Stimulated activated CD4-positive, alpha-beta T cell treated with anti-CD3 and anti-CD28 coated beads, Interleukin-4, amount 100 ng/mL, for 1 hour (primary cell): Measurements from ENCODE around the gene GPR146.
"Not testable (repeated sequence)": the region's sequence is repeated elsewhere in the genome, so short reads cannot be mapped to it uniquely, and the experiment has no call there.

Source experiments
- DNase-seq: peaks from one replicate; pipeline ENCODE4 v3.0.0-alpha.2; 2020

GPR146 gene

GRCh38 chr7:1059200-1060091 is 15.1 kb downstream of the GPR146 start:
- no peak for DNase-seq

- no peak for DNase-seq
Measured at GRCh38 chr7:1060315-1061072, 16.1 kb downstream of the GPR146 start.

- DNase-seq: no peak
Measured at GRCh38 chr7:1061180-1061579, 16.8 kb downstream of the GPR146 start.

- DNase-seq: no peak
Measured at GRCh38 chr7:1062296-1063294, 18.2 kb downstream of the GPR146 start.

GRCh38 chr7:1063361-1063760 is 19.0 kb downstream of the GPR146 start:
- no peak for DNase-seq

GRCh38 chr7:1064581-1064980 is 20.2 kb downstream of the GPR146 start:
- no peak for DNase-seq

- DNase-seq: no peak
Measured at GRCh38 chr7:1065263-1065584, 20.9 kb downstream of the GPR146 start.

- peak; percentile 82 for DNase-seq
Measured at GRCh38 chr7:1065585-1066241, 21.4 kb downstream of the GPR146 start.

- DNase-seq: no peak
Measured at GRCh38 chr7:1066242-1066588, 21.9 kb downstream of the GPR146 start.

GRCh38 chr7:1068013-1068412 is 23.7 kb downstream of the GPR146 start:
- no peak for DNase-seq

- no peak for DNase-seq
Measured at GRCh38 chr7:1068619-1069018, 24.3 kb downstream of the GPR146 start.

GRCh38 chr7:1070544-1071011 is 26.2 kb downstream of the GPR146 start:
- DNase-seq: no peak

GRCh38 chr7:1071731-1072254 is 27.4 kb downstream of the GPR146 start:
- DNase-seq: no peak

GRCh38 chr7:1073142-1073977 is 29.0 kb downstream of the GPR146 start:
- no peak for DNase-seq

- DNase-seq: not testable (repeated sequence)
Measured at GRCh38 chr7:1074018-1074417, 29.7 kb downstream of the GPR146 start.

- no peak for DNase-seq
Measured at GRCh38 chr7:1074593-1075431, 30.5 kb downstream of the GPR146 start.

GRCh38 chr7:1076184-1077072 is 32.1 kb downstream of the GPR146 start:
- DNase-seq: no peak

- no peak for DNase-seq
Measured at GRCh38 chr7:1078519-1078918, 34.2 kb downstream of the GPR146 start.

GRCh38 chr7:1078985-1079384 is 34.6 kb downstream of the GPR146 start:
- DNase-seq: no peak
